ENCODE data around the gene DNAH8.

- no peak for TF ChIP-seq POLR2A (IDR thresholded peaks at IDR 0.05; ENCODE audit: low read length)
- TF ChIP-seq GATA1 (IDR thresholded peaks at IDR 0.05; ENCODE audit: low read depth, low read length): no peak
These were observed 348.4 kb downstream of the DNAH8 start for GRCh38 chr6:39063526-39063925.
